MM.1S (cell line): ENCODE results near the gene GIPR.

Experiments used
- DNase-seq: peaks from one replicate; pipeline ENCODE4 v3.0.0-alpha.2; 2015
- H2AFZ ChIP-seq: fragments of 300-600 bp; sonication (generic); 2 replicates; pipeline ENCODE4 v1.6.0; 2016; ENCODE audit warnings: antibody characterized with exemption, low read length
- H3F3A ChIP-seq: fragments of 300-600 bp; sonication (generic); 2 replicates; pipeline ENCODE4 v1.6.1; 2016; ENCODE audit warnings: mild to moderate bottlenecking, antibody characterized with exemption, low read length, moderate library complexity, mixed read lengths; ENCODE audit not compliant: insufficient read depth
- H3K27ac ChIP-seq: fragments of 300-600 bp; sonication (generic); 2 replicates; pipeline ENCODE4 v1.5.1; 2016; ENCODE audit warnings: mild to moderate bottlenecking, low read length
- H3K27me3 ChIP-seq: fragments of 300-600 bp; sonication (generic); replicated peaks from 2 replicates; pipeline ENCODE4 v1.6.0; 2016; ENCODE audit warnings: low read length; ENCODE audit not compliant: insufficient read depth
- H3K36me3 ChIP-seq: fragments of 300-600 bp; sonication (generic); replicated peaks from 2 replicates; pipeline ENCODE4 v1.6.1; 2016; ENCODE audit warnings: mild to moderate bottlenecking, low read length, mixed read lengths; ENCODE audit not compliant: insufficient read depth
- H3K4me1 ChIP-seq: fragments of 300-600 bp; sonication (generic); 2 replicates; pipeline ENCODE4 v1.6.1; 2016; ENCODE audit warnings: low read length, mixed read lengths
- H3K4me2 ChIP-seq: fragments of 300-600 bp; sonication (generic); 2 replicates; pipeline ENCODE4 v1.6.0; 2016; ENCODE audit warnings: low read depth, low read length
- H3K4me3 ChIP-seq: fragments of 300-600 bp; sonication (generic); 2 replicates; pipeline ENCODE4 v1.5.1; 2016; ENCODE audit warnings: low read length, mixed read lengths
- H3K79me2 ChIP-seq: fragments of 300-600 bp; sonication (generic); 2 replicates; pipeline ENCODE4 v1.6.1; 2016; ENCODE audit warnings: mixed run types, low read length, mixed read lengths
- H3K9ac ChIP-seq: fragments of 300-600 bp; sonication (generic); 2 replicates; pipeline ENCODE4 v1.6.1; 2016; ENCODE audit warnings: low read length, mixed read lengths
- H3K9me2 ChIP-seq: fragments of 300-600 bp; sonication (generic); replicated peaks from 2 replicates; pipeline ENCODE4 v1.6.1; 2016; ENCODE audit warnings: mild to moderate bottlenecking, low read length, mixed read lengths; ENCODE audit not compliant: insufficient read depth
- H3K9me3 ChIP-seq: fragments of 300-600 bp; sonication (generic); replicated peaks from 2 replicates; pipeline ENCODE4 v1.6.1; 2016; ENCODE audit warnings: mild to moderate bottlenecking, low read length, mixed read lengths; ENCODE audit not compliant: insufficient read depth
- H4K20me1 ChIP-seq: fragments of 300-600 bp; sonication (generic); 2 replicates; pipeline ENCODE4 v1.6.1; 2016; ENCODE audit warnings: mild to moderate bottlenecking, low read length, moderate library complexity, mixed read lengths; ENCODE audit not compliant: insufficient read depth
- EZH2 ChIP-seq: fragments of 300-600 bp; sonication (generic); optimal IDR thresholded peaks from 2 replicates; pipeline ENCODE3; 2017; ENCODE audit warnings: low read depth, mild to moderate bottlenecking, antibody characterized with exemption, low read length, mixed read lengths
- EZH2phosphoT487 ChIP-seq: fragments of 300-600 bp; sonication (generic); IDR thresholded peaks from 2 replicates; pipeline ENCODE4 v1.6.1; 2018; ENCODE audit warnings: antibody characterized with exemption, low read length
- TF ChIP-seq, protein P1 (sequence below): fragments of 300-600 bp; sonication (generic); IDR thresholded peaks from 2 replicates; pipeline ENCODE4 v1.5.1; 2016; ENCODE audit warnings: antibody characterized with exemption, low read length, mixed read lengths

GIPR gene

DNA sequence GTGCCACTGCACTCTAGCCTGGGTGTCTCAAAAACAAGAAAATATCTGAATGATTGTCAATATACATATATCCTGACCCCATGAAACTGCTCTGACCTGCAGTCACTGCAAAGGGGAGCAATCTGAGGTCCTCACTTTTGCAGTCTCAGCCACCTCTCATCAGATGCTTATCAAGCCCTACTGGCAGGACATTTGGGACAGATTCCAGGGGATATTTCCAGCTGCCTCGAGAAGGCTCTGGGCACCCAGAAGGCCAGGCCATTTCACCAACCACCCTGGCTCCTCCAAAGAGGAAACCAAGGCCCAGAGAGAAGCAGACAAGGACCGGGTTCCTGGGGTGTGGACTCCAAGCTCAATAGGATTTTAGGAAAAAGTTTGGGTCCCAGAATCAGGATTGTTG, 31.1 kb upstream of the GIPR start:
- H3K9me3 ChIP-seq, result no peaks in the 10 kb centered on the region
- H3K4me1 ChIP-seq, result peaks cover 4% of the 10 kb centered on the region; the same call in 1 of the 2 replicates
- H3K9me2 ChIP-seq, result no peaks in the 10 kb centered on the region
- no peak overlapping the region for H3K4me3 ChIP-seq
- no peak overlapping the region for H3K27ac ChIP-seq
- no peak for DNase-seq
- H2AFZ ChIP-seq, result no peak overlapping the region
- no peaks in the 10 kb centered on the region for H3K36me3 ChIP-seq
- H4K20me1 ChIP-seq, result no peaks in the 10 kb centered on the region
- no peaks in the 10 kb centered on the region for H3K27me3 ChIP-seq
- no peaks in the 10 kb centered on the region for H3K79me2 ChIP-seq
- no peak overlapping the region for H3K4me2 ChIP-seq
- peaks cover 14% of the 10 kb centered on the region for H3F3A ChIP-seq
- TF ChIP-seq EZH2 (no peak), EZH2phosphoT487 (no peak)
- TF ChIP-seq, protein P1, sequence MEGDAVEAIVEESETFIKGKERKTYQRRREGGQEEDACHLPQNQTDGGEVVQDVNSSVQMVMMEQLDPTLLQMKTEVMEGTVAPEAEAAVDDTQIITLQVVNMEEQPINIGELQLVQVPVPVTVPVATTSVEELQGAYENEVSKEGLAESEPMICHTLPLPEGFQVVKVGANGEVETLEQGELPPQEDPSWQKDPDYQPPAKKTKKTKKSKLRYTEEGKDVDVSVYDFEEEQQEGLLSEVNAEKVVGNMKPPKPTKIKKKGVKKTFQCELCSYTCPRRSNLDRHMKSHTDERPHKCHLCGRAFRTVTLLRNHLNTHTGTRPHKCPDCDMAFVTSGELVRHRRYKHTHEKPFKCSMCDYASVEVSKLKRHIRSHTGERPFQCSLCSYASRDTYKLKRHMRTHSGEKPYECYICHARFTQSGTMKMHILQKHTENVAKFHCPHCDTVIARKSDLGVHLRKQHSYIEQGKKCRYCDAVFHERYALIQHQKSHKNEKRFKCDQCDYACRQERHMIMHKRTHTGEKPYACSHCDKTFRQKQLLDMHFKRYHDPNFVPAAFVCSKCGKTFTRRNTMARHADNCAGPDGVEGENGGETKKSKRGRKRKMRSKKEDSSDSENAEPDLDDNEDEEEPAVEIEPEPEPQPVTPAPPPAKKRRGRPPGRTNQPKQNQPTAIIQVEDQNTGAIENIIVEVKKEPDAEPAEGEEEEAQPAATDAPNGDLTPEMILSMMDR, result no peak
- H3K9ac ChIP-seq, result no peak overlapping the region

DNA sequence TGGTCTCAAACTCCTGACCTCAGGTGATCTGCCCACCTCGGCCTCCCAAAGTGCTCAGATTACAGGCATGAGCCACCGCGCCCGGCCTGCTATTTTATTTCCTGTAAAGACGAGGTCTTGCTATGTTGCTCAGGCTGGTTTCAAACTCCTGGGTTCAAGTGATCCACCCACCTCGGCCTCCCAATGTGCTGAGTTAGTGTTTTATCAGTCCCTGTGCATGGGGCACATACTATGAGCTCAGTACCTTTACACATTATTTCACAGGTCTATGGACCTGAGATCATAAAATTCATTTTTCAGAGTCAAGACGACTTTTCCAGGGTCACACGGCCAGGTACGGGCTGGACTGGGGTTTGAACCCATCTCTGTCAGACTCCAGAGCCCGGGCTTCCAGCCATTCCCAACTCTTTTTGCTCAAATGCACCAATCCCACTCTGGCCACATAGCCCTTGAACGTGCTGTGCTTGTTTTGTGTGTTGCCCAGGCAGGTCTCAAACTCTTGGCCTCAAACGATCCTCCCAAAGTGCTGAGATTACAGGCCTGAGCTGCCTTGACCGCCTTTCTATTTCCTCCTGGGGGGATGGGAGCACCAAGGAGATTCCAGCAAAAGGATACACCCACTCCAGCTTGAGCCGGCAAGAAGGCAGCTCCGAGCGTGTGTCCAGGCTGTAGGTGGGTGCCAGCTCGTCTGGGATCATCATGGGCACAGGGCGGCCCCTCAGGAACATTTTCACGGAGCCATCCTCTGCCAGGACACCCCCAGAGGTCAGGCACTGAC, 29.9 kb upstream of the GIPR start:
- H3F3A ChIP-seq, result peaks cover 26% of the 10 kb centered on the region
- peaks cover 4% of the 10 kb centered on the region; the same call in 1 of the 2 replicates for H3K4me1 ChIP-seq
- H2AFZ ChIP-seq, result no peak overlapping the region
- no peak for DNase-seq
- H3K36me3 ChIP-seq, result no peaks in the 10 kb centered on the region
- H3K27me3 ChIP-seq, result no peaks in the 10 kb centered on the region
- H3K27ac ChIP-seq, result no peak overlapping the region
- no peaks in the 10 kb centered on the region for H4K20me1 ChIP-seq
- TF ChIP-seq EZH2phosphoT487 (no peak), EZH2 (no peak)
- TF ChIP-seq, protein P1, result no peak
- peak overlapping the region; percentile 80; the same call in 1 of the 2 replicates for H3K4me2 ChIP-seq
- H3K9me3 ChIP-seq, result no peaks in the 10 kb centered on the region
- no peak overlapping the region for H3K9ac ChIP-seq
- no peaks in the 10 kb centered on the region for H3K9me2 ChIP-seq
- no peaks in the 10 kb centered on the region for H3K79me2 ChIP-seq
- no peak overlapping the region for H3K4me3 ChIP-seq

- Histone ChIP-seq H3K9me2 (no peaks in the 10 kb centered on the region), H2AFZ (peak within 1 kb of the TSS; percentile 98), H3K36me3 (no peaks in the 10 kb centered on the region), H3K9me3 (no peaks in the 10 kb centered on the region), H3K4me3 (peak within 1 kb of the TSS; percentile 81), H3K9ac (peak within 1 kb of the TSS; percentile 59; the same call in 1 of the 2 replicates), H3K27ac (no peak within 1 kb of the TSS), H3K4me2 (peak within 1 kb of the TSS; percentile 80), H3F3A (peaks cover 29% of the 10 kb centered on the region), H4K20me1 (no peaks in the 10 kb centered on the region), H3K27me3 (no peaks in the 10 kb centered on the region), H3K79me2 (no peaks in the 10 kb centered on the region), H3K4me1 (peaks cover 4% of the 10 kb centered on the region; the same call in 1 of the 2 replicates)
- DNase-seq, result peak; percentile 35
- TF ChIP-seq EZH2, result no peak
- TF ChIP-seq, protein P1, result peak; percentile 38
- TF ChIP-seq EZH2phosphoT487, result no peak
Measured at GRCh38 chr19:45638930-45639729, 28.9 kb upstream of the GIPR start, which contains the start of gene EML2. Gene EML2 (minus strand): TSS chr19:45639397. CDS start chr19:45639376, 21 bp downstream.
